HL-60 (cell line): ENCODE measurements around the gene VSTM1.

Experiments used
- DNase-seq, 2 experiments: peaks; one replicate each; pipeline ENCODE4 v3.0.0-alpha.2; 2010 to 2020; ENCODE audit warnings: low read depth in 1 of 2, low spot score in 1 of 2
- H3K27ac ChIP-seq: fragments of 250-450 bp; sonication (Bioruptor Pico); replicated peaks from 2 replicates; pipeline ENCODE4 v1.5.1; 2020; ENCODE audit warnings: mild to moderate bottlenecking, moderate library complexity
- H3K27me3 ChIP-seq: fragments of 250-450 bp; sonication (Bioruptor Pico); 2 replicates; pipeline ENCODE4 v1.5.1; 2021; ENCODE audit warnings: mild to moderate bottlenecking, moderate library complexity; ENCODE audit not compliant: insufficient read depth, poor library complexity, severe bottlenecking
- H3K4me3 ChIP-seq: replicated peaks from 2 replicates; pipeline ENCODE4 v1.5.1; 2011; ENCODE audit warnings: mild to moderate bottlenecking, control low read depth, low read length; ENCODE audit not compliant: insufficient read depth
- CTCF ChIP-seq: IDR thresholded peaks from one replicate; pipeline ENCODE4 v1.5.1; 2011; ENCODE audit warnings: low read length, control low read depth, inconsistent platforms; ENCODE audit not compliant: insufficient read depth
- GABPA ChIP-seq: IDR thresholded peaks from 2 replicates; pipeline ENCODE4 v1.6.1; 2012; ENCODE audit warnings: low read depth
- POLR2AphosphoS5 ChIP-seq: IDR thresholded peaks from 2 replicates; pipeline ENCODE4 v1.6.1; 2012; ENCODE audit warnings: low read depth
- REST ChIP-seq: IDR thresholded peaks from 2 replicates; pipeline ENCODE4 v1.6.1; 2012; ENCODE audit warnings: low read depth; ENCODE audit not compliant: insufficient replicate concordance
- SPI1 ChIP-seq: IDR thresholded peaks from 2 replicates; pipeline ENCODE4 v1.6.1; 2012; ENCODE audit warnings: low read depth, mild to moderate bottlenecking, borderline replicate concordance

Gene VSTM1

GRCh38 chr19:54023191-54023590, 40.5 kb downstream of the VSTM1 start:
- no peak for DNase-seq
- Histone ChIP-seq H3K27ac (no peak overlapping the region), H3K27me3 (no peaks in the 10 kb centered on the region), H3K4me3 (no peak overlapping the region)
- TF ChIP-seq REST: no peak
- no peak for TF ChIP-seq POLR2AphosphoS5
- no peak for TF ChIP-seq GABPA
- TF ChIP-seq CTCF: no peak
- TF ChIP-seq SPI1: no peak

- no peak for DNase-seq
- Histone ChIP-seq H3K27ac (no peak overlapping the region), H3K27me3 (no peaks in the 10 kb centered on the region), H3K4me3 (no peak overlapping the region)
- TF ChIP-seq GABPA (no peak), POLR2AphosphoS5 (no peak)
Observed at GRCh38 chr19:54021932-54022331, 41.8 kb downstream of the VSTM1 start.

GRCh38 chr19:54021363-54021762, 42.3 kb downstream of the VSTM1 start:
- Histone ChIP-seq H3K4me3 (no peak overlapping the region), H3K27me3 (no peaks in the 10 kb centered on the region), H3K27ac (no peak overlapping the region)
- no peak for DNase-seq
- TF ChIP-seq REST: no peak
- no peak for TF ChIP-seq CTCF
- TF ChIP-seq GABPA: no peak
- no peak for TF ChIP-seq SPI1
- TF ChIP-seq POLR2AphosphoS5: no peak

GRCh38 chr19:54017261-54017660, 46.4 kb downstream of the VSTM1 start:
- TF ChIP-seq SPI1 (no peak), POLR2AphosphoS5 (no peak), GABPA (no peak), REST (no peak)
- DNase-seq: no peak
- Histone ChIP-seq H3K27me3 (no peaks in the 10 kb centered on the region), H3K27ac (no peak overlapping the region), H3K4me3 (no peak overlapping the region)
